GM18517 (cell line): ENCODE data around the gene SWT1.

Experiments used
- ATAC-seq: cut with Tn5 transposase; IDR thresholded peaks from one replicate; pipeline ENCODE4 v1.9.1; 2021; ENCODE audit warnings: mild to moderate bottlenecking, moderate library complexity; ENCODE audit not compliant: unreplicated experiment

SWT1 gene

DNA sequence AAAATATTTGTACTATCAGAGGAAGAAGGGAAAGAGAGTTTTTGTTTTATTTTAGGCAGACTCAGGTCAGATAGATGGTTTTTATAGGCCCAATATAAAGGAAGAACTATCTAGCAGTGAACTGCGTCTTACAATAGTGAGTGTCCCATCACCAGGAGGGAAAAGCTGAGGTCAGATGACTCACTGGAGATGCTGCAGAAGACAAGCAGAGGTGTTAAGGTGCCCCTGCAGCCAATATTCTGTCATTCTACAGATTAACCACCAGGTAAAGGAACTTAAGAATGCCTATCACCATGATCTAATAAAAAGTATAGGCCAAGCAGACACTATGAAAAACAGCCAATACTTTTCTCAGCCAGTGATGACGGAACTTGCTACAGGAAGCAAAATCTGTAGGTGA lies 130.5 kb downstream of the SWT1 start:
- ATAC-seq: no peak

- no peak for ATAC-seq
These were observed 131.5 kb downstream of the SWT1 start for GRCh38 chr1:185288435-185288834.

DNA sequence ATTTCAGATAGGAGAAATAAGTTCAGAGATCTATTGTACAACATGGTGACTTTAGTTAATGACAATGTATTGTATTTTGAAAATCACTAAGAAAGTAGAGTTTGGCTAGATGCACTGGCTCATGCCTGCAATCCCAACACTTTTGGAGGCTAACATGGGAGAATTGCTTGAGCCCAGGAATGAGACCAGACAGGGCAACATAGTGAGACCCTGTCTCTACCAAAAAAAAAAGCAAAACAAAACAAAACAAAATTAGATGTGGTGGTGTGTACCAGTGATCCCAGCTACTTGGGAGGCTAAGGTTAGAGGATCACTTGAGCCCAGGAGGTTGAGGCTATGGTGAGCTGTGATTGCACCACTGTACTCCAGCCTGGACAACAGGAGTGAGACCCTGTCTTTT lies 132.9 kb downstream of the SWT1 start:
- ATAC-seq: no peak

DNA sequence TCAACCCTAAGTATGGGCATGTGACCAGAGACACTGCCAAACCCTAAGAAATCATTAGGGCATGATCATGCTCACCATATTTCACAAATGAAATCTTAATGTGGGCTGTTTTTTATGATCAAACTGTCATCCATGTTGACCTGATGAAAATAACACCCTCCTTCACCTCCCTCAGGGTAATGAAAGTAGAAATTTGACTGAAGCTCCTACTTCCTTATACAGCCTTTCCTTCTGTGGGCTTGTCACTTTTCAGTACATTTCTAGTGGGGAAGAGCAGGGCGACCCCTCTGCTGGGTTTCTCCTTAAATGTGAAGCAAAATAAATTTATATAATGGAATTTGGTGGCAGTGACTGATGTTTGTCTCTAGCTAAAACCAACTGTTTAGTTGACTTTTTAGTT lies 134.2 kb downstream of the SWT1 start:
- no peak for ATAC-seq

DNA sequence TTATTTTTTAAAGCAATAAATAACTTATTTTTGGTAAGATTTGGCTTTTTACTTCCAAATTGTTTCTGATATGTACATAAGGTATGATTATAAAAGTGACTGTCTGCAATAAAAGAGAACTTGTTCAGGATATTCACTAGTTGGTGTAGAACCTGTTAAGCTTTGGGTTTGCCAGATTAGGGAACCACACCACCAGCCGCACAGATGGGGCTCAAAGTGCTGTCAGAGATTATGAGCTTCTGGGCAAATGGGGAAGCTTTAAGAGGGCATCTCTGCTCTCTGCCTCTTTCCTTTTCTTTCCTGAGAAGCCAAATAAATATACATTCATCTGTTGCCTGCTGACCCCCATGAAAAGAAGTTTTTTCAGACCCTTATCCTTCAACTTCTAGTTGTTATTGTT lies 134.7 kb downstream of the SWT1 start:
- ATAC-seq: no peak

DNA sequence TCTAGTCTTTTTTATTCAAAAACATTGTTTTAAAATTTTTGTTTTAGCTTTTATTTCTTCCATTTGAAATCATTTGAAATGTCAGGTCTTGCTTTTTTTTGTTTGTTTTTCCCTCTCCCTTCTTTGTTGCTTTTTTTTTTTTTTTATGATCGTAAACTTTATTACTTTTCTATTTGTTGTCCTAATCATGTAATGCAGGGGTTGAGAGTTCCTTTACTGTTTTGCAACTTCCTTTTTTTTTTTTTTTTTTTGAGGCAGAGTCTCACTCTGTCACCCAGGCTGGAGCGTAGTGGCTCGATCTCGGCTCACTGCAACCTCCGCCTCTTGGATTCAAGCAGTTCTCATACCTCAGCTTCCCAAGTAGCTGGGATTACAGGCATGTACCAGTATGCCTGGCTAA lies 135.3 kb downstream of the SWT1 start:
- ATAC-seq: no peak

GRCh38 chr1:185293967-185294542 lies 137.1 kb downstream of the SWT1 start:
- no peak for ATAC-seq

DNA sequence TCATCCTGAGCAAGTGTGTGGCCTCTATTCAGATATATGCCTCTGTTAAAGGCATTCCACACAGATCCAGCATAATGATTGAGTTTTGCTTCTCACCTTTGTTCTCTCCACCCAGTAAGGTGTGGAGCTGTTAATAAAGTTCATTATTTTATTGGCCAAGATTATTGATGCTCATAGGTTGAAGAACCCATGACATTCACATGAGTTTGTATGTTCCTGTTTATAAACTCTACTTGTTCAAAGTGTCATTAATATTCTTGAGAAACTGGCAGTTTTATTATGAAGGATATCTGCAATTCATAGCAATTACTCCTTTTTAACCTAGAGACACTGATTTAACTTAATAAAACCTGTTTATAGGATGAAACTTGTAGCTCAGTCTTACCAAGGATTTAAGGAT lies 138.1 kb downstream of the SWT1 start:
- no peak for ATAC-seq

- no peak for ATAC-seq
These were observed 141.0 kb downstream of the SWT1 start for GRCh38 chr1:185297982-185298381.

- ATAC-seq: no peak
These were observed 143.2 kb downstream of the SWT1 start for GRCh38 chr1:185300152-185300551.

DNA sequence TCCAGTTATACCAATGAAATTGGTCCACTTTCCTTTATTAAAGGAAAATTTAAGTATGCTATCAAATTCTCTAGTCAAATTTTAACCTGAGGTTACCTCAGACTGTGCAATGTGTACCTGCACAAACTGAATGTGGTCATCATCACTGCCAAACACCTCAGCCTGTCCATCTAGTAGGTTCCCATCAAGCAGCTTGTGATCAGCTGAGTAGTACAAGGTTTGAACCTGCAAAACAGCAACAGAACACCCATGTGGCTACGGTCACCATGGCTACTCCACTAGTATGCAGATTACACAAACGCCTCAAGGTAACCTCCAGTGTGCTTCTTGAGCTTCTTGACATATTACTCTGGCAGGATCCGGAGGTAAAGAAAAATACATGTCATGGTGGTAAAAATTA lies 148.5 kb downstream of the SWT1 start:
- ATAC-seq: no peak

DNA sequence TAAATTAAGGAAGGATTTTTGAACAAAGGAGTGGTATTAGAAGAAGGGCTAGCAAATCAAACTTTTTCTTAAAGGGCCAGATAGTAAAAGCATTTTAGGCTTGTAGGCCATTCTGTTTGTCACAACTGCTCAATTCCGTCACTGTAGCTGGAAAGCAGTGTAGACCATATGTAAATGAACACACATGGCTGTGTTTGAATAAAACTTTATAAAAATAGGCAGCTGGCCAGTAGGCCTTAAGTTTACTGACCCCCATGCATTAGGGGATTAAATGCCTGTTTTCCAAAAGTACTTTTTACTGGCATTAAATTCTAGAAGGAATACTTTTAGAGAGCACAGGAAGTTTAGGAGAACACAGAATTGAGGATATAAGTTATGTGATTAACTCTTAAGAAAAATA lies 151.2 kb downstream of the SWT1 start:
- no peak for ATAC-seq

GRCh38 chr1:185309566-185309965 lies 152.6 kb downstream of the SWT1 start:
- no peak for ATAC-seq

- no peak for ATAC-seq
These were observed 154.7 kb downstream of the SWT1 start for GRCh38 chr1:185311589-185312225.

GRCh38 chr1:185312361-185313138 lies 155.6 kb downstream of the SWT1 start:
- ATAC-seq: no peak

DNA sequence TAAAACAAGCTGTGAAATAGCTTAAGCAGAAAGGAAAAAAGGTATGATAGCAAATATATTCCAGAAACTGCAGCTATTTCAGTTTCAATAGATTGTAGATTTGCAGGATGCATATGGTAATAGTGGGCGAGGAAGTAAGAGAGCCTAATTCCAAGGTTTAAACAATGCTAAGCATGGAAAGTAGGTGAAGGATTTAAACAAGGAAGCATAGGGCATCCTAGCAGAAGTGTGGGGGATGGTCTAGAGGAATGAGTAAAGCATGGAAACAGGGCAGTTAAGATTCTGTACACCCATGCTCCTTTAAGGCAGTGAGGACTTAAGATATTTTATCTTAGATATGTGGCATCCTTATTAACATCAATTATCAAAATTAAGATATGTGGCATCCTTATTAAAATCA lies 157.4 kb downstream of the SWT1 start:
- no peak for ATAC-seq

GRCh38 chr1:185315445-185316071 lies 158.6 kb downstream of the SWT1 start:
- peak; percentile 5 for ATAC-seq

- ATAC-seq: peak; percentile 31
These were observed 159.4 kb downstream of the SWT1 start for GRCh38 chr1:185316163-185317033.

DNA sequence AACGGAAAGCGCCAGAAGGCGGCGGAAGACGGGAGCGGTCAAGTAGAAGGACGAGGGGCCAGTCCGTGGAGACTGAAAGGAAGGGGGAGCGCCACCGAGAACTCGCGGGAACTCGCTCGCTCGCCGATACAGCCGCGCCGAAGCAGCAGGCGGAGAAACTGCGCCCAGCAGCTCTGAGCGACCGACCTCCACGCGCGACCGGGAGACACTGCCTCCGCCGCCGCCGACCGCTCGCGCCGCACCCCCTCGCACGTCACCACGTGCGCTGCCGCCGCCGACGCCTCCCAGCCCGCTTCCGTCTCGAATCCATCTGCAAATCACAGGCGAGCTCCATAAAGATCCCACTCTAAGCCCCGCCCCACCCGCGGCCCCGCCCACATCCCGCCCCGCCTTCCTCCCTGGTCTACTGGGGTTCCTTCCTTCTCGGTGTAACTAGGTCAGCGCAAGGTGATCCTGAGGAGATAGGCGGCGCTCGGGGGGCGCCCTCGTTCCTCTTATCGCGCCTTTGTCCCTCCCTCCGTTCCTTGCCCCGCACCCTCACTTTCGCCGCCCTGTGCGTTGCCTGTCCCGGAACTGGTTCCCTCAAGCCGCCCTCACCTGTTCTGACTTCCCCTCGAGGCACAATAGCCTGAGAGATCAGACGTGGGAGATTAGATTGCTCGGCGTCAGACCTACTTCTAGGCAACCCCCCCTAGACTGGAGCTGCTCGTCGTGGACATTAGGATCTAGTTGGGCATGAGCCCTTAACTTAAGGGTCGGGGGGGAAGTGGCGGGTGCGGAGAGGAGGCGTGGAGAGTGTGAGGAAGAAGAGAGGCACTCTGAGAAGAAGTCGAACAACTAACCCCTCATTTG lies 160.3 kb downstream of the SWT1 start, which contains the start of gene IVNS1ABP:
TSS of gene IVNS1ABP (minus strand) at position 210 of the 852 bp plus-strand sequence. CDS start 7,750 bp downstream, outside the sequence.
- peak; percentile 77 for ATAC-seq

DNA sequence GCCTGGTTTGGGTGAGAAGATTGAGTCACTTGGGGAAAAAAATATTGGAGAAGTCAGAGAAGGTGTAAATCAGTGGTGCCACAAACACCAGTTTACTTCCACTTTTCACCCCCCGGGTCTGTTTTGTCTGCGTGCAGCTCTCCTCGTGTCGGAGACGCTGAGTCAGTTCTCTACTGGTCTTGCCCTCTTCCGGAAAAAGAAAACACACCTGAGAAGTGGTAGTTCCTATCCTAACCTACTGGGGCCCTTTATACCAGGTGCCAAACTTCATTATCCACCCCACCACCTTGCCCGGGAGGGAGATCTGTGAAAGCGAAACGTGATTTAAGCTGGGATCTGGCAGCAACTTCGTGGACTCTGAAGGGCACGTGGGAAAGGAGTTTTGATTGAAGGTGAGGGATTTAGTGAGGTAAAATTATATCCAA lies 160.9 kb downstream of the SWT1 start:
- ATAC-seq: peak; percentile 49
